ENCODE data around the gene HDGFL2. TPM values are rescaled to one million over a fixed set of nuclear protein-coding genes. Genes with fewer than 3 reads are reported as not detected.

The HDGFL2 gene
- total and polyA plus RNA-seq, 8 donors, result 12.8 to 32.9 (median 18.3) TPM

DNA sequence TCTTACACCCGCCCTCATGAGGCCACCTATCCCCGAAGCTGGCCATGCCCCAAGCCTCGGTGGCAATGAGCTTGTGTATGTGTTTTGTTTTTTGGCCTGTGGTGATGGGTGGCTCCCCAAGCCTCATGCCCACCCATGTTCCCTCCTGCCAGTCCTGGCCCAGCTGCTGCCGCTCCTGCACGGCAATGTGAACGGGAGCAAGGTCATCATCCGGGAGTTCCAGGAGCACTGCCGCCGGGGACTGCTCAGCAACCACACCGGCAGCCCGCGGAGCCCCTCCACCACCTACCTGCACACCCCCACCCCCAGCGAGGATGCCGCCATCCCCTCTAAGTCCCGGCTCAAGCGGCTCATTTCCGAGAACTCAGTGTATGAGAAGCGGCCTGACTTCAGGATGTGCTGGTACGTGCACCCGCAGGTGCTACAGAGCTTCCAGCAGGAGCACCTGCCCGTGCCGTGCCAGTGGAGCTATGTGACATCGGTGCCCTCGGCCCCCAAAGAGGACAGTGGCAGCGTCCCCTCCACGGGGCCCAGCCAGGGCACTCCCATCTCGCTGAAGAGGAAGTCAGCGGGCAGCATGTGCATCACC is 39.1 kb upstream of the HDGFL2 start:
- ATAC-seq (no peak), FAIRE-seq (no peak)
- WGBS, 2 donors, result 95 to 97% methylated on average over 28 of the region's 28 CpGs

GRCh38 chr19:4434391-4434790 is 37.7 kb upstream of the HDGFL2 start:
- no peaks in the 10 kb centered on the region for H3K27me3 ChIP-seq
- intact Hi-C loops (cut with DNase I), result no loop called here
- H3K4me1 ChIP-seq, result no peaks in the 10 kb centered on the region
- no peaks in the 10 kb centered on the region for H3K36me3 ChIP-seq
- no peak for TF ChIP-seq CTCF (IDR thresholded peaks at IDR 0.05)
- no peak for FAIRE-seq
- no peak overlapping the region for H3K27ac ChIP-seq
- H3K9me3 ChIP-seq, result no peaks in the 10 kb centered on the region
- 92 to 93% methylated on average over 9 of the region's 9 CpGs for WGBS, 2 donors
- no peak overlapping the region for H3K4me3 ChIP-seq
- no peak for DNase-seq
- no peak for ATAC-seq

More for the DNA sequence above, 39.1 kb upstream of the HDGFL2 start:
- TF ChIP-seq CTCF (IDR thresholded peaks at IDR 0.05), result no peak
- Histone ChIP-seq H3K4me3 (no peak overlapping the region), H3K27ac (no peak overlapping the region), H3K27me3 (no peaks in the 10 kb centered on the region), H3K9me3 (no peaks in the 10 kb centered on the region), H3K36me3 (no peaks in the 10 kb centered on the region), H3K4me1 (no peaks in the 10 kb centered on the region)
- intact Hi-C loops (cut with DNase I), result no loop called here
- no peak for DNase-seq

DNA sequence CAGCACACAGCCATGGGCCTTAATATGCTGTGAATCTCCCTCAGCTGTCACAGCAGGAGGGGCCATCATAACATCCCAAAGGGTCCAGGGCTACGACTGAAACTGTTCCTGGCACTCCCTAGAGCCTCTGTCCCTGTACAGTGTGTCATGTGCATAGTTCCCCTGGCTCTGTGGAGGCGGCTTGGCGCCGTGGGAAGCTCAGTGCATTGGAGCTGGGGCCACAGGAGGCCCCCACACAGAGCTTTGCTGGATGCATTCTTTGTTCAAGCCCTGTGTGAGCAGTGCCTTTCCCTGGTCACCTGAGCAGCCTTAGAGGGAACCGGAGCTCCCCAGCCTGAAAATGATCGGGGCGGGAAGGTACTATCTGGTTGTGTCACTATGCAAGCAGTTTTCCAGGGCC is 35.9 kb upstream of the HDGFL2 start:
- ATAC-seq (no peak), FAIRE-seq (no peak), DNase-seq (no peak)
- Histone ChIP-seq H3K27me3 (no peaks in the 10 kb centered on the region), H3K9me3 (no peaks in the 10 kb centered on the region), H3K4me3 (no peak overlapping the region), H3K4me1 (no peaks in the 10 kb centered on the region), H3K36me3 (no peaks in the 10 kb centered on the region), H3K27ac (no peak overlapping the region)
- TF ChIP-seq CTCF (IDR thresholded peaks at IDR 0.05), result no peak
- intact Hi-C loops (cut with DNase I), result no loop called here
- WGBS, 2 donors, result 92 to 93% methylated on average over 7 of the region's 7 CpGs

DNA sequence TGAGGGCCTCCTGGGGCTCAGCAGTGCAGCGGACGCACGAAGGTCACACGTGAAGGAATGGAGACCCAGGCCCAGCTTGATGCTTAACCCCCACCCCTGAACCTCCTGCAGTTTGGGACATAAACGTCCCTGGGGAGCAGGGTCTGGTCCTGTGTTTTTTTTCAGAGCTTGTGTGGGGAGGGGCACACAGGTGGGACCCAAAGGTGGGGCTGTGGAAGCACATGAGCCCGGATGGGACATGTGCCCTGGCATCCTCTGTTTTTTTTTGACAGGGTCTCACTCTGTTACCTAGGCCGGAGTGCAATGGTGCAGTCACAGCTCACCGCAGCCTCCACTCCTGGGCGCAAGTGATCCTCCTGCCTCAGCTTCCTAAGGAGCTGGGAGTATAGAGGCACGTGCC is 35.0 kb upstream of the HDGFL2 start:
- Histone ChIP-seq H3K27ac (no peak overlapping the region), H3K4me3 (no peak overlapping the region), H3K36me3 (no peaks in the 10 kb centered on the region), H3K9me3 (no peaks in the 10 kb centered on the region), H3K4me1 (no peaks in the 10 kb centered on the region), H3K27me3 (no peaks in the 10 kb centered on the region)
- no peak for ATAC-seq
- no peak for DNase-seq
- no peak for FAIRE-seq
- TF ChIP-seq CTCF (IDR thresholded peaks at IDR 0.05), result no peak
- 89 to 92% methylated on average over 10 of the region's 10 CpGs for WGBS, 2 donors
- intact Hi-C loops (cut with DNase I), result no loop called here

DNA sequence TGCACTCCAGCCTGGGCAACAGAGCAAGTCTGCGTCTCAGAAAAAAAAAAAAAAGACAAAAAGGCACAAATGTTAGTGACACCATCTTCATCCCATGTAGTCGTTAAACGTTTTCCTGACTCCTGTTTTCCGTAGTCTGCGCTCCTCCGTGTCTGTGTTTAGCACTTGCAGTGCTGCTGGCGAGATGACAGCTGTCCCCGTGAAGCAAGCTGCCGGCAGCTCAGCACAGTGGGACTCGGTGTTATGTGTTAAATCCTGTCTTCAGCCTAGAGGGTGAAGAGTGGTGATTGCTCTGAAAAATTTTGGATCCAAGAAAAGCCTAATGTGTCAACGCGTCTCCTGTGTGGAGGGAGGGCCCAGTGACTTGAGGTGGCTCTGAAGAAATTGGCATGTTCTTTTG is 32.9 kb upstream of the HDGFL2 start:
- no peak for TF ChIP-seq CTCF (IDR thresholded peaks at IDR 0.05)
- no peak overlapping the region for H3K4me3 ChIP-seq
- no peak for DNase-seq
- H3K4me1 ChIP-seq, result no peaks in the 10 kb centered on the region
- no peaks in the 10 kb centered on the region for H3K36me3 ChIP-seq
- H3K27ac ChIP-seq, result no peak overlapping the region
- ATAC-seq, result no peak
- no peak for FAIRE-seq
- H3K9me3 ChIP-seq, result no peaks in the 10 kb centered on the region
- H3K27me3 ChIP-seq, result no peaks in the 10 kb centered on the region
- 90 to 91% methylated on average over 12 of the region's 12 CpGs for WGBS, 2 donors
- intact Hi-C loops (cut with DNase I), result no loop called here

Measured in pancreas (tissue), 10 donors.